ENCODE results near the gene TMEM131. TPM values are rescaled to one million over a fixed set of nuclear protein-coding genes. Genes with fewer than 3 reads are reported as not detected.

Gene TMEM131
- total RNA-seq, 2 experiments from 2014 or later, result 23.1 to 23.7 TPM

DNA sequence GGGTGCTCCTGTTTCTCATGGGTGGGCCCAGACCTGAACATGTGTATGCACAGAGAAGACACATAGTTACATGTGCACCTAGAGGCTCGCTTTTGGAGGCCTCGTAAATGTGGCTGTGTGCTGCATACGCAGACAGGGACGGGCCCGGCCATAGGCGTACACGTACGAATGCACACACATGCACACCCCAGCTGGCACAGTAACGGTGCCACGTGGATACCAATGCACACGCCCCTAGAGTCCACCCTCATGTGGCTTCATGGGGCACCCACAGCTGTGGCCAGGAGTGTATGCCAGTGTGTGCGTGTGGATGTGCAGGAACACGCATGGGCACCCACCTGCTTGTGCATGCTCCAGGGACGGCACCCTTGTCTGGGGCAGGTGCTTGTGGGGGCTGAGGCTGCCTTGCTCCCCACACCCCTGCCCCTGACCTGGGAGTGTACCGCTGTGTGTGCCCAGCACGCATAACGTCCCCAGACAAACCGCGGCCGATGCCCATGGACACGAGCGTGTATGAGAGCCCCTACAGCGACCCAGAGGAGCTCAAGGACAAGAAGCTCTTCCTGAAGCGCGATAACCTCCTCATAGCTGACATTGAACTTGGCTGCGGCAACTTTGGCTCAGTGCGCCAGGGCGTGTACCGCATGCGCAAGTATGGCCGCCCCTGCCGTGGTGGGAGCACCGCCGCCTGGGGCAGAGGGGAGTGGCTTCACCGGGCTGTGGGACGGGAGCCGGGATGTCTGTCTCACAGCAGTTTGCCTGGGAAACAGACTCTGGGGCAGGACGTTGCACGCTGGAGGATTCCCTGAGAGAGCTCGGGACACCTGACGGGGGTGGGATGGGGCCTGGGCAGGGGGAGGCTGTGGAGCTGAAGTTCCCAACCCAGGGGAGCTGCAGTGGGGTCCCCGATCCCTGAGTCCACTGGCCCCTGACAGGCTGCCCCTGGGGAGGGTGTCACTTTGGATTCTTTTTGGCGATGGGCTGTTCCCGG is 261.4 kb downstream of the TMEM131 start:
- intact Hi-C loops (cut with micrococcal nuclease), result no loop called here
- no peaks in the 10 kb centered on the region for H3K27me3 Mint-ChIP-seq
- ChIA-PET POLR2A (no interaction called here), CTCF (no interaction called here)
- peaks cover 8% of the 10 kb centered on the region for H3K9me3 Mint-ChIP-seq
- no peak overlapping the region for H3K27ac Mint-ChIP-seq
- DNase-seq, result no peak
- H3K4me3 Mint-ChIP-seq, result no peak overlapping the region
- H3K36me3 Mint-ChIP-seq, result peaks cover 56% of the 10 kb centered on the region
- H3K4me1 Mint-ChIP-seq (ENCODE audit: low read depth), result peaks cover 12% of the 10 kb centered on the region

DNA sequence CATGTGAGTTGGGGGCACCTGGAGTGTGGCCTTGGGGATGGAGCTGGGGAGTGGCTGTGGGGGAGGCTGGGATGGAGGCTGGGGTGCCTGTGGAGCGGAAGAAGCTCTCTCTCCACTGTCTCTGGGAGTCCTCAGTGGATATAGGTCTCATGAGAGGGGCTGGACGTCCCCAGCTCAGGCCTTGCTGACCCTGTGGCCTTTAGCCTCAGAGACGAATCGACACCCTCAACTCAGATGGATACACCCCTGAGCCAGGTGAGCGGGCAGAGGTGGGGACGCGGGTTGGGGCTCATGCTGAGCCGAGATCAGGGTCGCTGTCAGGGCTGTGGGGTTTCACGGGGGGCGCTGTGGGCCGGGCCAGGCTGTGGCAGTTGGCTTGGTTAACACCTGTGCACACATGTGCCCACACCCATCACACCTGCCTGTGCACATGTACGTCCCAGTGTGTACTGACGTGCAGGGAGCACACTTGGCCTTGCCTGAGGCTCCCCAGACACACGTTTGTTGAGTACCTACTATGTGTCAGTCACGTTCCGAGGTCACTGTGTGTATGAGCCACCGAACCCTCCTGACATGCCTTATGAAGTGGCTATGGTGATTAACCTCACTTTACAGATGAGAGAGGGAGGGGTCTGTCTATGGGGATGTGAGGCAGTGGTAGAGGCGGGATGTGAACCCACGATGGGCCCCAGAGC is 262.3 kb downstream of the TMEM131 start:
- peaks cover 57% of the 10 kb centered on the region for H3K36me3 Mint-ChIP-seq
- intact Hi-C loops (cut with micrococcal nuclease), result no loop called here
- no peak overlapping the region for H3K4me3 Mint-ChIP-seq
- no peaks in the 10 kb centered on the region for H3K27me3 Mint-ChIP-seq
- POLR2A ChIA-PET, result no interaction called here
- peaks cover 13% of the 10 kb centered on the region for H3K4me1 Mint-ChIP-seq (ENCODE audit: low read depth)
- peaks cover 14% of the 10 kb centered on the region for H3K9me3 Mint-ChIP-seq
- no peak overlapping the region for H3K27ac Mint-ChIP-seq
- no peak for DNase-seq
- CTCF ChIA-PET, result interaction anchor here (1.3 kb wide), 1 partner anchor 13 kb away, joined by 3 read pairs; no protein-coding TSS in a partner anchor

DNA sequence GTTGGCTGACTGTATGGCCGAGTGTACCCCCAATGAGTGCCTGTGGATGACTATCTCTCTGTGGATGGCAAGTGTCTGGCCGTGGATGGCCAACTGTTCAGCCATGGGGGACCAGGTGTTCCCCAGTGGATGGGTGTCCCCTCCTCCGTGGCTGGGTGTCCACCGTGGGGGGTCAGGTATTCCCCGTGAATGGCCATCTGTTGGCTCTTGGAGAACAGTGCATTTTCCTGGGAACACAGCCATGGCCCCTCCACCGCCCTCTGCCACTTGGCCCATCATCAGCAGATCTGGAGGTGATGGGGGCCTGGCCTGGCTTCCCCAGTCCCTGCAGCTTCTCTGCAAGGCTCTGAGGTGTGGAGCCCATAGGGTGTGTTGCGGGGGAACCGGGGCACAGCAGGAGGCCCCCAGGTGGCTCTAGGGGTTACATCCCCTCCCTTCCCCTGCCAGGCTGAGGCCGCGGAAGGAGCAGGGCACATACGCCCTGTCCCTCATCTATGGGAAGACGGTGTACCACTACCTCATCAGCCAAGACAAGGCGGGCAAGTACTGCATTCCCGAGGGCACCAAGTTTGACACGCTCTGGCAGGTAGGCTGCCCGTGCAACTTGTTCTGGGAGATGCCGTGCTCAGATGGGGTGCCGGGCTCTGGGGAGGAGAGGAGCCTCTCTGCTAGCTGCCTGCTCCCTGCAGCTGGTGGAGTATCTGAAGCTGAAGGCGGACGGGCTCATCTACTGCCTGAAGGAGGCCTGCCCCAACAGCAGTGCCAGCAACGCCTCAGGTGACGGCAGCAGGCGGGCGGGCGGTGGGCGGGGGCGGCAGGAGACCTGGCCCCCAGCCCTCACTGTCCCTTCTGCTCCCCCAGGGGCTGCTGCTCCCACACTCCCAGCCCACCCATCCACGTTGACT is 263.1 kb downstream of the TMEM131 start:
- intact Hi-C loops (cut with micrococcal nuclease), result no loop called here
- Mint-ChIP-seq H3K36me3 (peaks cover 60% of the 10 kb centered on the region), H3K27ac (no peak overlapping the region), H3K9me3 (peaks cover 14% of the 10 kb centered on the region), H3K4me1 (ENCODE audit: low read depth) (peaks cover 21% of the 10 kb centered on the region), H3K27me3 (no peaks in the 10 kb centered on the region), H3K4me3 (no peak overlapping the region)
- ChIA-PET POLR2A (no interaction called here), CTCF (interaction anchor here (1.3 to 2.0 kb wide), 2 partner anchors 8 to 12 kb away, joined by 3 to 10 read pairs; no protein-coding TSS in a partner anchor)
- DNase-seq, result no peak

DNA sequence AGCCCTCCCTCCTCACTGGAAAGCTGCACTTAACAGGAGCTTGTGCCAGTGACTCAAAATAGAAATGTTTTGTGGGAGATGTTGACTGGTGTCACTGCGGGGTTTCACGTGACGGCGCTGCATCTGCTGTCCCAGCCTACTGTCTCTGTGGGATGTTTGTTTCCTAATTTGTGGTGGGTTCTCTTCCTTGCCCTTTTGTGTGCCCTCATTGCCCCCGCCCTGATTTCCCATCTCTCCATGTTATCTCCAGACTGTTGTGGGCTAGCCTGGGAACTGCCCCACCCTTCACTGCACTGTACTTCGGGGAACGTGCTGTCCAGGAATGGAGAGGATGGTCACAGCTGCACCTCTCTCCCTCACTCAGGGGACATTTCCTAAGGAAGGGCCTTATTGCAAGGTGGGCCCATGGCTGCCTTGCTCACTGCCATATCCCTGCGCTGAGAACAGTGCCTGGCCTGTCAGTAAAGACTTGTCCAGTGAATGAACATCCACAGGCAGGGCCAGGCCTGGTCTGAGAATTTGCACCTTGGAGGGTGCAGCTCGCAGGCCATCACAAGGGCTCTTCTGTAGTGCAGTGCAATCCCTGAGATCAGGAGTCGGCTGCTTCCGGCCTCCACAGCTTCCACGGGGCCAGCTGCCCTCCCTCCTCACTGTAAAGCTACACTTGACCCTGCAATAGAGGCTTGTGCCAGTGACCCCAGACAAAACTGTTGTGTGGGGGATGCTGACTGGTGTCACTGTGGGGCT is 264.3 kb downstream of the TMEM131 start:
- Mint-ChIP-seq H3K9me3 (peaks cover 14% of the 10 kb centered on the region), H3K27me3 (no peaks in the 10 kb centered on the region), H3K4me3 (no peak overlapping the region), H3K27ac (peak overlapping the region; percentile 58), H3K36me3 (peaks cover 67% of the 10 kb centered on the region), H3K4me1 (ENCODE audit: low read depth) (peaks cover 33% of the 10 kb centered on the region)
- DNase-seq, result no peak
- CTCF ChIA-PET, result interaction anchor here (1.9 to 2.0 kb wide), 2 partner anchors 9 to 141 kb away, joined by 5 to 10 read pairs; no protein-coding TSS in a partner anchor
- POLR2A ChIA-PET, result no interaction called here
- intact Hi-C loops (cut with micrococcal nuclease), result no loop called here

DNA sequence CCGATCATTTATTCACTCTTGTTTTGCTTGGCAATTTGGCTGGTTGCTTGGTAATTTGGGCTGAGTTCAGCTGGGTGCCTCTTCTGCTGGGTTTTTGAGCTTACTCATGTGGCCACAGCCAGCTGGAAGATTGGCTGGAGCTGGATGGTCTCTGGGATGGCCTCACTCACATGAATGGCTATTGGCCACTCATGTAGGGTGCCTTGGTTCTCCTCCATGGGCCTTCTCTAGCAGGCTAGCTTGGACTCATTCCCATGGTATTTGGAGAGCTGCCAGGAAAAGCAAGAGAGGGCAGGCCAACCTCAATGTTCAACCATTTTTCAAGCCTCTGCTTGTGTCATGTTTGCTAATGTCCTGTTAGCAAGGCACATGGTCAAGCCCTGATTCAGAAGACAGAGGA is 265.5 kb downstream of the TMEM131 start:
- Mint-ChIP-seq H3K36me3 (peaks cover 75% of the 10 kb centered on the region), H3K9me3 (peaks cover 14% of the 10 kb centered on the region), H3K27ac (no peak overlapping the region), H3K4me3 (no peak overlapping the region), H3K27me3 (no peaks in the 10 kb centered on the region), H3K4me1 (ENCODE audit: low read depth) (peaks cover 42% of the 10 kb centered on the region)
- ChIA-PET CTCF (interaction anchor here (1.4 to 1.9 kb wide), 2 partner anchors 10 to 139 kb away, joined by 5 read pairs; no protein-coding TSS in a partner anchor), POLR2A (interaction anchor here (0.6 kb wide), 1 partner anchor 83 kb away, joined by 3 read pairs; no protein-coding TSS in a partner anchor)
- intact Hi-C loops (cut with micrococcal nuclease), result no loop called here
- DNase-seq, result no peak

DNA sequence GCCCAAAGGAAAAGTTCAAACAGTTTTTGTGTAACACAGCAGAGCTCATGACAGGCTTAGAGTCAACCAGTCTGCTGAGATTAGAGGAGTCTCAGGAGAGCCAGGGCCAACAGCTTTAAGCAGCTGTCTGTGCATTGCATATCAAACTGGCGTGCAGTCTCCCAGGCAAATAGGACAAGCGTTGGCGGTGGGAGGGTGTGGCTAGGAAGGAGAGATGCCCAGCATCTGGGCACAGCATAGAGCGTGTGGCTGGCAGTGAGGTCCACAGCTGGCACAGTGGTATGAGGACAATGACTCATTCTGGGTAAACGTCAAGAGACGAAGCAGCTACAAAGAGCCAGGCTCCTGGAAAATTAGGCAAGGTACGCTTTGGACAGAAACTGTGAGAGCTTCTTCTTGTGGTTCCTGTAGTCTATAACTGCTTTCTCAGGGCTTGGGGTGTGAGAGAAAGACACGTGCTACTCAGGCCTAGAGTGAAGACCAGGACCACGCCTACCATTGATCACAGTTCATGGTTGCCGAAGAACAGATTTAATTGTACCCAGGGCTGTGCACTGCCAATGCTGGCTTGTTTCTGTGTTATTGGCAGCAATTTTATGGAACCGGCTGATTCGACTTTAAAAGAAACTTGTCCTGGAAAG is 267.5 kb downstream of the TMEM131 start:
- Mint-ChIP-seq H3K27me3 (no peaks in the 10 kb centered on the region), H3K9me3 (peaks cover 14% of the 10 kb centered on the region), H3K4me3 (no peak overlapping the region), H3K4me1 (ENCODE audit: low read depth) (peaks cover 51% of the 10 kb centered on the region), H3K36me3 (peaks cover 84% of the 10 kb centered on the region), H3K27ac (peak overlapping the region; percentile 40)
- ChIA-PET POLR2A (interaction anchor here (0.9 to 2.4 kb wide), 5 partner anchors 10 to 66 kb away, joined by 3 to 12 read pairs (median 5); partner anchors contain the start of gene ZAP70), CTCF (interaction anchor here (0.9 to 3.7 kb wide), 9 partner anchors 10 to 461 kb away, joined by 3 to 37 read pairs (median 5); partner anchors contain the start of gene ANKRD36B)
- DNase-seq, result peak; percentile 47
- intact Hi-C loops (cut with micrococcal nuclease), result no loop called here

DNA sequence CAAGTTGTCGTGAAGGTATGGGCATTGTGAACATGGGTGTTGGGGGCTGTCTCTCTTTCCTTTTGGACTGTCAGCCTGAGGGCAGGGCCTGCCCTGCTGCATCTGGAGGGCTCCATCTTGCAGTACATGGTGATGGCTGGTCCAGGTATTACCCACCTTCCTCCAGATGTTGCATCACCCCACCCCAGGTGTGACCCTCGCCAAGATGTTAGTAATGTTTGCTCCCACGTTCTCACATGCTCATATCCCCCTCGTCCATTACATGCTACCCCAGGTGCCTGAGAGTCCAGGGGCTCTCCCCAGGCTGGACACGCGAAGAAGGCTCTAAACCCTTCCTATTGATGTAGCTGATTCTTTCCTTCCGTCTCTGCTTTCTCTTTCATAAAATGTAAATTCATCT is 268.5 kb downstream of the TMEM131 start:
- Mint-ChIP-seq H3K27ac (peak overlapping the region; percentile 40), H3K4me1 (ENCODE audit: low read depth) (peaks cover 58% of the 10 kb centered on the region), H3K36me3 (peaks cover 83% of the 10 kb centered on the region), H3K27me3 (no peaks in the 10 kb centered on the region), H3K9me3 (peaks cover 14% of the 10 kb centered on the region), H3K4me3 (no peak overlapping the region)
- ChIA-PET CTCF (interaction anchor here (0.9 to 3.7 kb wide), 8 partner anchors 9 to 462 kb away, joined by 3 to 37 read pairs (median 8); partner anchors contain the start of gene ANKRD36B), POLR2A (interaction anchor here (0.8 to 2.4 kb wide), 4 partner anchors 9 to 65 kb away, joined by 3 to 12 read pairs (median 4); partner anchors contain the start of gene ZAP70)
- intact Hi-C loops (cut with micrococcal nuclease), result no loop called here
- DNase-seq, result no peak

DNA sequence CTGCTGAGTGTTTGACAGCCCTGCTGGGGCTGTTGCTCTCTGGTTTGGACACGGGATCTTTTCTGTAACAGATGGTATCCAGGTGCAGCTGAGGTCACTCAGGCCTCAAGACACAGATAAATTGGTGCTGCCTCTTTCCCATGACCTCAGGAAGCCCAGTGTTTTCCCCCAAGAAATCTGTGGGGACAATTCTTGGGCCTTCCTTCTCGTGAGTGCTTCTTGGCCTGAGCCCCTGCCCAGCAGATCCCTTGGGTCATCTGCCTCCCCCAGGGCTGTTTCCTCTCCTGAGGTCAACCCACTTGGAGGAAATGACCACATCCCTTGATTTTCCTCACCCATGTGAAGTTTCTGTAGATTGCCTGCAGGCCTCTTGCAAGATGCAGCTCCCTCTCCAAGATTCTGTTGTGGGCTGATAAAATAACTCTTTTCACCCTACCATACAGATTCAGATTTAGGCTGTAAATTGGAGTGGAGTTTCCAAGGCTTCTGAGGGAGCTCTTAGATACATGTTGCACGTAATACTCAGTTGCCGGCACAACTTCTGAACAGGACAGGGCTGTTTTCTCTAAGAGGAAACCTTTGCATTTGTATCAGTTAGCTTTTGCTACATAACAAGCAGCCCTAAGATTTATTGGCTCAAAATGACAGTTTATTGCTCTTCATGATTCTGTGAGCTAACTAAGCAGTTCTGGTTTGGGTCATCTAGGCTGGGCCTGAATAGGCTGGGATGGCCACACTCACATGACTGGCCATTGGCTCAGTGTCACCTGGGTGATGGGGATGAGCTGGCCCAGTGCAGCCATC is 269.3 kb downstream of the TMEM131 start:
- Mint-ChIP-seq H3K36me3 (peaks cover 75% of the 10 kb centered on the region), H3K9me3 (peaks cover 14% of the 10 kb centered on the region), H3K27ac (peak overlapping the region; percentile 40), H3K4me1 (ENCODE audit: low read depth) (peaks cover 57% of the 10 kb centered on the region), H3K4me3 (no peak overlapping the region), H3K27me3 (no peaks in the 10 kb centered on the region)
- DNase-seq, result no peak
- ChIA-PET POLR2A (interaction anchor here (0.7 to 2.4 kb wide), 4 partner anchors 8 to 463 kb away, joined by 3 to 12 read pairs (median 3); partner anchors contain the start of gene ZAP70), CTCF (interaction anchor here (0.8 to 3.7 kb wide), 9 partner anchors 10 to 659 kb away, joined by 3 to 37 read pairs (median 5); partner anchors contain the start of gene ANKRD36B)
- intact Hi-C loops (cut with micrococcal nuclease), result no loop called here

DNA sequence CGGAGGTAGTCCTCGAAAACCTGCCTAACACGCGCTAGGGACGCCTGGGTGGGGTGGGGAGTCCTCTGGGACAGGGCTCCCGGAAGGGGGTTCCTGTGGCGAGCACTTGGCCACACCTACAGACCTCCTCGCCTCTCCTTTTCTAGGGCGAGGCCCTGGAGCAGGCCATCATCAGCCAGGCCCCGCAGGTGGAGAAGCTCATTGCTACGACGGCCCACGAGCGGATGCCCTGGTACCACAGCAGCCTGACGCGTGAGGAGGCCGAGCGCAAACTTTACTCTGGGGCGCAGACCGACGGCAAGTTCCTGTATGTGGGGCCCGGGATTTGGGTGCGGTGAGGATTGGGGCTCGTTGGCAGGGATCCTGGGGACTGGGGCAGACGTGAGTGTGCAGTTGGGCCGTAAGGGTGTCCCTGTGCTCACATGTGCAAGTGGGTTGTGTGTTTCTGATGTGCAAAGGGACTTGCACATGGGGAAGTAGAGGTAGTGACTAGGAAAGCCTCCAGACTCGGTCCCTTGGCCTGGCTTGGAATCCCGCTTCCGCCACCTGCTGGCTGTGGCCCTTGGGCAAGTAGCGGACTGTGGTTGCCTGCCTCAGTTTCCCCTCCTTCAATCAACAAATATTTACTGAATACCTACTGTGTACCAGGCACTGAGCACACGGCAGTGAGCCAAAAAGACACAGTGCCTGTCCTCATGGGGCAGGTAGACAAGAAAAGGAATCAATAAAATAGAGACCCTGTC is 270.6 kb downstream of the TMEM131 start:
- Mint-ChIP-seq H3K36me3 (peaks cover 72% of the 10 kb centered on the region), H3K4me1 (ENCODE audit: low read depth) (peaks cover 58% of the 10 kb centered on the region), H3K9me3 (peaks cover 10% of the 10 kb centered on the region), H3K4me3 (no peak overlapping the region), H3K27me3 (no peaks in the 10 kb centered on the region), H3K27ac (peak overlapping the region; percentile 6)
- POLR2A ChIA-PET, result no interaction called here
- CTCF ChIA-PET, result interaction anchor here (1.0 to 3.7 kb wide), 4 partner anchors 16 to 134 kb away, joined by 3 to 37 read pairs (median 8); partner anchors contain the start of gene ANKRD36B
- no peak for DNase-seq
- intact Hi-C loops (cut with micrococcal nuclease), result no loop called here

Data from activated CD4-positive, alpha-beta memory T cell treated with anti-CD3 and anti-CD28 coated beads for 36 hours (primary cell).